ENCODE data around the gene LHX3. TPM values are rescaled to one million over a fixed set of nuclear protein-coding genes. Genes with fewer than 3 reads are reported as not detected.

Gene LHX3
- total RNA-seq, 1 experiment from 2014 or later: not detected

- Histone ChIP-seq H3K23me2 (ENCODE audit: insufficient read length, low read depth, low read length, poor library complexity, severe bottlenecking) (no peaks in the 10 kb centered on the region), H3K27me3 (ENCODE audit: insufficient read depth, low read length) (no peaks in the 10 kb centered on the region), H3T11ph (ENCODE audit: low read length) (no peak overlapping the region), H2BK12ac (ENCODE audit: insufficient read length, low read depth, low read length) (no peak overlapping the region), H3K27ac (ENCODE audit: insufficient read length, low read depth, low read length) (no peak overlapping the region), H3K14ac (ENCODE audit: insufficient read depth, low read length) (no peak overlapping the region), H2AFZ (ENCODE audit: low read length) (no peak overlapping the region), H2BK120ac (ENCODE audit: low read depth, low read length, poor library complexity, severe bottlenecking) (no peak overlapping the region), H2BK5ac (ENCODE audit: insufficient read length, low read length) (peak overlapping the region; percentile 20), H4K8ac (replicated peaks; ENCODE audit: insufficient read length, low read depth, low read length) (no peak overlapping the region), H3K56ac (ENCODE audit: insufficient read length, low read depth, low read length) (no peak overlapping the region), H3K18ac (ENCODE audit: insufficient read length, low read depth, low read length) (no peak overlapping the region), H3K79me1 (ENCODE audit: insufficient read depth, low read depth, low read length, poor library complexity, severe bottlenecking) (peaks cover 2% of the 10 kb centered on the region), H2BK15ac (ENCODE audit: low read depth, low read length) (no peak overlapping the region), H3K9me3 (ENCODE audit: control insufficient read depth, low read depth, low read length) (no peaks in the 10 kb centered on the region), H4K91ac (ENCODE audit: insufficient read length, low read depth, low read length) (no peak overlapping the region), H3K4me1 (ENCODE audit: insufficient read depth, low read length) (no peaks in the 10 kb centered on the region), H2BK20ac (ENCODE audit: low read depth, low read length, poor library complexity, severe bottlenecking) (no peak overlapping the region), H4K5ac (ENCODE audit: insufficient read length, low read depth, low read length) (no peak overlapping the region), H4K20me1 (ENCODE audit: control insufficient read depth, insufficient read depth, insufficient read length) (no peaks in the 10 kb centered on the region), H3K4me2 (ENCODE audit: insufficient read depth, insufficient read length, low read length) (no peak overlapping the region), H3K79me2 (ENCODE audit: insufficient read depth, low read length) (peaks cover 8% of the 10 kb centered on the region; the same call in 1 of the 2 replicates), H3K23ac (ENCODE audit: insufficient read length, low read depth, low read length) (no peak overlapping the region), H2AK5ac (ENCODE audit: insufficient read length, low read length) (no peak overlapping the region), H3K9ac (ENCODE audit: extremely low read depth, insufficient read length, low read length) (no peak overlapping the region), H3K4ac (ENCODE audit: low read depth, low read length) (no peak overlapping the region)
- TF ChIP-seq CTCF (conservative IDR thresholded peaks at IDR 0.05): no peak
- H3K36me3 Mint-ChIP-seq (ENCODE audit: insufficient read depth in 1 of 3, low read depth in 3 of 3): peaks cover 11 to 28% (median 21%) of the 10 kb centered on the region in 3 experiments
- H3K27me3 Mint-ChIP-seq (ENCODE audit: low read depth): no peaks in the 10 kb centered on the region
- DNase-seq: no peak
- peaks cover 9 to 12% of the 10 kb centered on the region in 2 experiments for H3K4me1 Mint-ChIP-seq
- H3K9me3 Mint-ChIP-seq: no peaks in the 10 kb centered on the region
- no CpG with 5 or more reads among the region's 14 CpGs for WGBS (ENCODE audit: extremely low coverage, insufficient read length, low lambda C conversion rate)
- peak overlapping the region in 2 of 3 experiments; percentile 23 to 94; a peak in 4 of 7 replicates for H3K27ac Mint-ChIP-seq
- H3K4me3 Mint-ChIP-seq: no peak overlapping the region
These were observed 28.9 kb upstream of the LHX3 start for GRCh38 chr9:136233868-136234267.

Measured in H9 (cell line).